Articular chondrocyte of knee joint (primary cell): ENCODE results near the gene GARRE1. TPM values are rescaled to one million over a fixed set of nuclear protein-coding genes. Genes with fewer than 3 reads are reported as not detected.

Source experiments
- total RNA-seq: library from RNA; depleted of rRNA; stranded (reverse); fragments of >200 nt; gene quantifications from 2 replicates; pipeline ENCODE4 v1.2.3, GENCODE V29; 2012

Gene GARRE1
- total RNA-seq = 14.5 and 19.3 TPM in 2 replicates

GRCh38 chr19:34254046-34254697, at the start of gene GARRE1:
Gene GARRE1 (plus strand): TSS chr19:34254554. CDS start chr19:34300474, 45,920 bp downstream.

Other genes starting within 250 kb of the GARRE1 start
- gene LSM14A, start 82.0 kb upstream of the GARRE1 start, total RNA-seq = 60.0 and 67.8 TPM in 2 replicates
- gene GPI, start 110.6 kb downstream of the GARRE1 start, total RNA-seq = 151 and 177 TPM in 2 replicates
- 6.4 and 7.4 TPM in 2 replicates for gene PDCD2L, start 149.8 kb downstream of the GARRE1 start, total RNA-seq
- 106 and 110 TPM in 2 replicates for gene UBA2, start 173.8 kb downstream of the GARRE1 start, total RNA-seq
- 36.4 and 39.6 TPM in 2 replicates for gene WTIP, start 227.2 kb downstream of the GARRE1 start, total RNA-seq